CD8-positive, alpha-beta memory T cell (primary cell): ENCODE results near the gene NABP2. TPM values are rescaled to one million over a fixed set of nuclear protein-coding genes. Genes with fewer than 3 reads are reported as not detected.

ENCODE experiments used
- CTCF ChIA-PET: fragments of 350-600 bp; sonication (Branson Sonifier 250); formaldehyde crosslinking; loops from one replicate; lab custom pipeline; 2021; ENCODE audit warnings: antibody characterized with exemption; lab: Charles Lee
- POLR2A ChIA-PET: fragments of 350-600 bp; sonication (Branson Sonifier 250); formaldehyde crosslinking; loops from one replicate; lab custom pipeline; 2021; ENCODE audit warnings: antibody characterized with exemption; lab: Charles Lee
- DNase-seq, 5 donors: peaks; one replicate each; pipeline versions ENCODE4 v3.0.0 to v3.0.0-alpha.2; 2020 to 2022; ENCODE audit warnings: mixed read lengths in 1 of 5
- H3K27ac ChIP-seq: one replicate; pipeline ENCODE4 v1.7.0; 2013; ENCODE audit warnings: low read depth, mild to moderate bottlenecking, low read length, moderate library complexity
- H3K27me3 ChIP-seq: 2 replicates; pipeline ENCODE4 v1.7.0; 2013; ENCODE audit warnings: low read length, mild to moderate bottlenecking; ENCODE audit not compliant: insufficient read depth, poor library complexity, severe bottlenecking
- H3K36me3 ChIP-seq: 2 replicates; pipeline ENCODE4 v1.7.0; 2013; ENCODE audit warnings: mild to moderate bottlenecking, low read length, moderate library complexity; ENCODE audit not compliant: insufficient read depth
- H3K4me1 ChIP-seq: 2 replicates; pipeline ENCODE4 v1.7.0; 2013; ENCODE audit warnings: mild to moderate bottlenecking, low read length, moderate library complexity; ENCODE audit not compliant: insufficient read depth
- H3K4me3 ChIP-seq: 2 replicates; pipeline ENCODE4 v1.7.0; 2013; ENCODE audit warnings: mild to moderate bottlenecking, low read length
- H3K9me3 ChIP-seq: 2 replicates; pipeline ENCODE4 v1.7.0; 2013; ENCODE audit warnings: mild to moderate bottlenecking, low read length
- H3K27ac Mint-ChIP-seq, 8 donors: one replicate each; pipeline ENCODE4 v1.8.0; 2020 to 2021; ENCODE audit warnings: mixed read lengths in 8 of 8, mild to moderate bottlenecking in 6 of 8, inconsistent platforms in 3 of 8, moderate library complexity in 3 of 8
- H3K27me3 Mint-ChIP-seq, 2 donors: one replicate each; pipeline ENCODE4 v1.8.0; 2020 to 2021; ENCODE audit warnings: mixed read lengths in 2 of 2, mild to moderate bottlenecking in 1 of 2, moderate library complexity in 1 of 2
- H3K36me3 Mint-ChIP-seq, 3 donors: one replicate each; pipeline ENCODE4 v1.8.0; 2020 to 2021; ENCODE audit warnings: mixed read lengths in 3 of 3, inconsistent platforms in 1 of 3, mild to moderate bottlenecking in 1 of 3
- H3K4me1 Mint-ChIP-seq, 3 donors: one replicate each; pipeline ENCODE4 v1.8.0; 2020 to 2021; ENCODE audit warnings: mixed read lengths in 3 of 3, inconsistent platforms in 1 of 3, mild to moderate bottlenecking in 1 of 3
- H3K4me3 Mint-ChIP-seq, 7 donors: one replicate each; pipeline ENCODE4 v1.8.0; 2020 to 2021; ENCODE audit warnings: mixed read lengths in 7 of 7, mild to moderate bottlenecking in 6 of 7, moderate library complexity in 4 of 7, inconsistent platforms in 2 of 7
- H3K9me3 Mint-ChIP-seq, 5 donors: one replicate each; pipeline ENCODE4 v1.8.0; 2020 to 2022; ENCODE audit warnings: mixed read lengths in 5 of 5, mild to moderate bottlenecking in 3 of 5, moderate library complexity in 2 of 5, inconsistent platforms in 1 of 5
- polyA plus RNA-seq: library from polyadenylated mRNA; unstranded; fragments of 300-500 nt; fragmentation: Illumina TruSeq; gene quantifications from one replicate; pipeline ENCODE4 v1.2.3, GENCODE V29; 2021
- total RNA-seq, 2 experiments: library from RNA; stranded (reverse); gene quantifications; one replicate each; pipeline ENCODE4 v1.2.3, GENCODE V29; 2021

NABP2 gene
- total RNA-seq (100 to 1,000 TPM; 102 to 104 TPM), polyA plus RNA-seq (4.6 TPM)

DNA sequence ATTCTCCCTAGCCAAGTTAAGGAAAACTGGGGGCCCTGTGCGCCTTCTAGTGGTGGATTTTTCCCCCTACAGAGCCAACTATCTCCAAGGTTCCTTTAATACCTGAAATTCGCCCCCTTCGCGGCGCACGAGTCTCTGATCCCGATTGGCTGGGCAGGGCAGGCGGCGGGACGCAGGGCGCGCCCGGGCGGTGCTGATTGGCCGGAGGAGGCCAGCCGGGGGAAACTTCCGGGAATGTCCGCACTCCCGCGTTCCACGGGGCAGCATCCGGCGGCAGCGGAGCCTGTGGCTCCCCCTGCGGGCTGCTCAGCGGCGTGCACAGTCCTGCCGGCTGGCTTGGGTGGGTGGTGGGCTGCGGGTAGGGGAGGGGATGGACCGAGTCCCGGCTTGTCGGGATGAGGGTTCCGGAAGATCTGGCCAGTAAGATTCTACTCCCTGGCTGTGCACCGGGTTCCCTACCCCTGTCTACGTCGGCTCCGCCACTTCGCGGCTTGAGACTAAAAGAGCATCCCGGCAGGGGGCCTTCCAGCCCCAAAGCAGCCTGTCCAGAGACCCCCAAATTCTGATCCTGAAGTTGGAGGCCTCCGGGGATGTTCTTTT lies at the start of gene NABP2:
TSS of gene NABP2 (plus strand) at position 241 of the 600 bp plus-strand sequence. CDS start 515 bp downstream, outside the sequence.
- ChIA-PET POLR2A (interaction anchor here (1.0 kb wide), 1 partner anchor 35 kb away, joined by 3 read pairs; the partner anchor contains the start of gene SMARCC2), CTCF (interaction anchor here (1.4 to 3.1 kb wide), 2 partner anchors 18 to 98 kb away, joined by 3 to 13 read pairs; no protein-coding TSS in a partner anchor)
- no peaks in the 10 kb centered on the region for H3K36me3 ChIP-seq
- H3K9me3 Mint-ChIP-seq, result no peaks in the 10 kb centered on the region
- no peaks in the 10 kb centered on the region for H3K9me3 ChIP-seq
- H3K36me3 Mint-ChIP-seq, result peaks cover 0 to 30% (median 0%) of the 10 kb centered on the region in 3 donors
- peak within 1 kb of the TSS; percentile 67 for H3K4me3 ChIP-seq
- H3K27ac ChIP-seq, result peak within 1 kb of the TSS; percentile 62
- DNase-seq, result peak; percentile 90 to 94 (median 92)
- peak within 1 kb of the TSS; percentile 90 to 100 (median 100) for H3K27ac Mint-ChIP-seq
- peak within 1 kb of the TSS; percentile 86 to 99 (median 93) for H3K4me3 Mint-ChIP-seq
- H3K27me3 ChIP-seq, result no peaks in the 10 kb centered on the region
- peaks cover 34% of the 10 kb centered on the region for H3K4me1 ChIP-seq
- H3K4me1 Mint-ChIP-seq, result peaks cover 42 to 55% (median 53%) of the 10 kb centered on the region in 3 donors
- peaks cover 0 to 2% of the 10 kb centered on the region in 2 donors for H3K27me3 Mint-ChIP-seq

DNA sequence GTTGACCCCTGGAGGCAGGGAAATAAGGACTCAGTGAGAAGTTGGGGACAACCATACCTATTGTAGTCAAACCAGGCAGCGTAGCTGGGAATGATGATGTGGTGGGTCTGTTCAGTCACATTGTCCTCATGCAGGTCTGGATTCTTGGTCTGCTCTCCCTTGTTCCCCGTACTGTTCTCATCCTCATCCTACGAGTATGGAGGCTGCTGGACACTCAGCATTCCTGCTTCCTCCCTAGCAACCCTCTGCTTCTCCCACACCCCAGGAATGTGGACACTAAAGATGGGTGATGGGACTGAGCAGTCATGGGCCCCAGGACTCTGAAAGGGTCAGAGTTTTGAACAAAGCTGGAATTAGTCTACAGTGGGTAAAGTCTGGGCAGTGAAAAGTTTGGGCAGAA lies 45.8 kb upstream of the NABP2 start:
- H3K27ac Mint-ChIP-seq, result peak overlapping the region in 2 of 8 donors; percentile 42 to 83
- no peaks in the 10 kb centered on the region for H3K4me1 Mint-ChIP-seq
- CTCF ChIA-PET, result interaction anchor here (0.9 to 1.4 kb wide), 2 partner anchors 15 to 60 kb away, joined by 3 read pairs; partner anchors contain the start of gene ZC3H10
- no peaks in the 10 kb centered on the region for H3K4me1 ChIP-seq
- H3K9me3 ChIP-seq, result no peaks in the 10 kb centered on the region
- no peak overlapping the region for H3K4me3 Mint-ChIP-seq
- POLR2A ChIA-PET, result no interaction called here
- no peaks in the 10 kb centered on the region for H3K9me3 Mint-ChIP-seq
- no peaks in the 10 kb centered on the region for H3K27me3 ChIP-seq
- no peaks in the 10 kb centered on the region for H3K27me3 Mint-ChIP-seq
- peaks cover 0 to 83% (median 28%) of the 10 kb centered on the region in 3 donors for H3K36me3 Mint-ChIP-seq
- no peak overlapping the region for H3K27ac ChIP-seq
- H3K36me3 ChIP-seq, result peaks cover 63% of the 10 kb centered on the region
- no peak for DNase-seq
- no peak overlapping the region for H3K4me3 ChIP-seq

DNA sequence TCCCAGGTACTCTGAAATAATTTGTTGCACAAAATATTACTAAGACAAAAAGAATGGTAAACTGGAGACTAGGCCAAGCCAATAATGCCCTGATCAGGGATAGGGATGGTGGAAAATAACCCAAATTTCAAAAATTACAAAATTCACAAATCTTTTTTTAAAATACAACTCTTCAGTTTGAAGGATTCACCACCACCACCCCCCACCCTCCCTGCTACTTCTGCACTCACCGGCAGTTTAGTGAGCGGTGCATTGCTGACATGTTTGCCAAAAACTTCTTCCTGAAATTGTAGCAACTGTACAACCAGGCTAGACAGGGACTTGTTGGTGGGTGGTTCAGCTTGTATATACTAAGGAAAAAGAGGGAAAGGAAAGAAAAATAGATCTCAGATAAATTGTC lies 37.2 kb upstream of the NABP2 start:
- H3K36me3 Mint-ChIP-seq, result peaks cover 0 to 58% (median 9%) of the 10 kb centered on the region in 3 donors
- H3K27ac Mint-ChIP-seq, result peak overlapping the region in 6 of 8 donors; percentile 42 to 96 (median 74)
- Histone ChIP-seq H3K4me1 (peaks cover 25% of the 10 kb centered on the region), H3K9me3 (no peaks in the 10 kb centered on the region), H3K36me3 (peaks cover 34% of the 10 kb centered on the region), H3K4me3 (no peak overlapping the region), H3K27me3 (no peaks in the 10 kb centered on the region), H3K27ac (no peak overlapping the region)
- ChIA-PET CTCF (interaction anchor here (3.6 to 6.4 kb wide), 3 partner anchors 25 to 68 kb away, joined by 23 to 121 read pairs (median 101); partner anchors contain the start of genes ESYT1, RPL41 and ZC3H10), POLR2A (interaction anchor here (4.3 kb wide), 1 partner anchor 59 kb away, joined by 58 read pairs; the partner anchor contains the start of gene ESYT1)
- peaks cover 0 to 8% of the 10 kb centered on the region in 2 donors for H3K27me3 Mint-ChIP-seq
- peaks cover 31 to 43% (median 41%) of the 10 kb centered on the region in 3 donors for H3K4me1 Mint-ChIP-seq
- no peaks in the 10 kb centered on the region for H3K9me3 Mint-ChIP-seq
- DNase-seq, result no peak
- peak overlapping the region in 3 of 7 donors; percentile 19 to 87 (median 19) for H3K4me3 Mint-ChIP-seq

DNA sequence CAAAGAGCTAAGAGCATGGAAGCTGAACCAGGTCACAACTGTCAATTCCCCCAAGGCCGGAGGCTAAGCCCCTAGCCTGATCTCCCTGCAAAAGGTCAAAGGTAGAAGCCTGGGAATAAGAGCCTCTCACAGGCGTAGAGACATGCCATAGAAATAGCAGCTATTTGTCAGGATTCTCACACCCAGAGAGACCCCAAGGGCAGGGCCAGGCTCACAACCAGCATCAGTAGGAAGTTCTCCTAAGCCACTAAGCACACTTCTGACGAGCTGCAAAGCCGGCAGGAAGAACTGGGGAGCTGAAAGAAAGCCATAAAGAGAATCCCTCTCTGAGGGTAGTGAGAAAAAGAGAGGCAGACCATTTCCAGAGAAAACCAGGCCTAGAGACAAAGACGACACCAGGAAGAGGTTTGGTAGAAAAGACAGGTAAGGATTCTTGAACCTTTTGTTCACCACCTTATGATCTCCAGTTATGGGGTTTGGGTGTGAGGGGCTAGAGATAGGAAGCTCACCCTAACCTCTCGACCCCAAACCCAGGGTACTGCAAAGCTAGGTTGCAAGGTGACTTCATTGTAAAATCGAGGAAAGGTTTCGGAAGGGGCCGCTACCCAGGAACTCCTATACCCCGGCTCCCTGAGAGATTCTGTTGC lies 35.9 kb upstream of the NABP2 start:
- DNase-seq, result peak in 1 of 5 donors; percentile 27
- peaks cover 39 to 50% (median 48%) of the 10 kb centered on the region in 3 donors for H3K4me1 Mint-ChIP-seq

DNA sequence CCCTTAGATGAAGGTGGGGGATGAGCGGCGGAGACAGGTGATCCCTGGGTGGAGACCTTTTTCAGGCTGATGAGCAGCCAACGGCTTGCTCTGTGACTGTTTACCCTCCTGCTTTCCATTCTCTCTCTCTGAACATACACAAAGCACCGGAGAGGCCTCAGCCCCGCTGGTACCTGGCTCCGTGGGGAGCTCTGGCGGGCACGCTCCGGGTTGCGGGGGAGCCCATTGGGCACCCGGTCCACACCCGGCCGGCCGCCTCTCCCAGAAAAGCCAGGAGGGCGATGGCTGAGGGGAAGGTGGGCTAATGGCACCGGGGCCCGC lies 35.4 kb upstream of the NABP2 start:
- Mint-ChIP-seq H3K4me3 (peak overlapping the region; percentile 86 to 92 (median 88)), H3K27ac (peak overlapping the region; percentile 85 to 98 (median 92)), H3K36me3 (peaks cover 0 to 46% (median 7%) of the 10 kb centered on the region in 3 donors), H3K4me1 (peaks cover 40 to 54% (median 52%) of the 10 kb centered on the region in 3 donors), H3K27me3 (peaks cover 0 to 8% of the 10 kb centered on the region in 2 donors), H3K9me3 (no peaks in the 10 kb centered on the region)
- H3K27me3 ChIP-seq, result no peaks in the 10 kb centered on the region
- peak overlapping the region; percentile 75 for H3K27ac ChIP-seq
- POLR2A ChIA-PET, result interaction anchor here (1.1 to 4.8 kb wide), 10 partner anchors 28 to 450 kb away, joined by 3 to 60 read pairs (median 11); partner anchors contain the start of genes ESYT1, MYL6, MYL6B and PA2G4
- peak overlapping the region; percentile 46 for H3K4me3 ChIP-seq
- no peaks in the 10 kb centered on the region for H3K9me3 ChIP-seq
- H3K4me1 ChIP-seq, result peaks cover 31% of the 10 kb centered on the region
- peak in 2 of 5 donors; percentile 13 to 42 for DNase-seq
- CTCF ChIA-PET, result interaction anchor here (0.8 to 6.4 kb wide), 24 partner anchors 8 to 450 kb away, joined by 3 to 121 read pairs (median 8); partner anchors contain the start of genes CS, ESYT1, MYL6 and RNF41
- H3K36me3 ChIP-seq, result peaks cover 25% of the 10 kb centered on the region

More for the DNA sequence above, 35.9 kb upstream of the NABP2 start:
- ChIA-PET CTCF (interaction anchor here (1.1 to 6.4 kb wide), 12 partner anchors 13 to 276 kb away, joined by 3 to 121 read pairs (median 16); partner anchors contain the start of genes ESYT1, MYL6, RNF41 and RPL41), POLR2A (interaction anchor here (0.9 to 4.8 kb wide), 7 partner anchors 27 to 142 kb away, joined by 3 to 60 read pairs (median 11); partner anchors contain the start of genes ESYT1, MYL6B, PA2G4 and RNF41)
- H3K4me1 ChIP-seq, result peaks cover 31% of the 10 kb centered on the region
- H3K4me3 ChIP-seq, result peak overlapping the region; percentile 46
- H3K27me3 ChIP-seq, result no peaks in the 10 kb centered on the region
- H3K27ac ChIP-seq, result peak overlapping the region; percentile 75
- H3K9me3 ChIP-seq, result no peaks in the 10 kb centered on the region
- H3K36me3 Mint-ChIP-seq, result peaks cover 0 to 50% (median 7%) of the 10 kb centered on the region in 3 donors
- H3K27ac Mint-ChIP-seq, result peak overlapping the region; percentile 85 to 98 (median 92)
- no peaks in the 10 kb centered on the region for H3K9me3 Mint-ChIP-seq
- peak overlapping the region; percentile 86 to 92 (median 88) for H3K4me3 Mint-ChIP-seq
- peaks cover 0 to 8% of the 10 kb centered on the region in 2 donors for H3K27me3 Mint-ChIP-seq
- H3K36me3 ChIP-seq, result peaks cover 29% of the 10 kb centered on the region

DNA sequence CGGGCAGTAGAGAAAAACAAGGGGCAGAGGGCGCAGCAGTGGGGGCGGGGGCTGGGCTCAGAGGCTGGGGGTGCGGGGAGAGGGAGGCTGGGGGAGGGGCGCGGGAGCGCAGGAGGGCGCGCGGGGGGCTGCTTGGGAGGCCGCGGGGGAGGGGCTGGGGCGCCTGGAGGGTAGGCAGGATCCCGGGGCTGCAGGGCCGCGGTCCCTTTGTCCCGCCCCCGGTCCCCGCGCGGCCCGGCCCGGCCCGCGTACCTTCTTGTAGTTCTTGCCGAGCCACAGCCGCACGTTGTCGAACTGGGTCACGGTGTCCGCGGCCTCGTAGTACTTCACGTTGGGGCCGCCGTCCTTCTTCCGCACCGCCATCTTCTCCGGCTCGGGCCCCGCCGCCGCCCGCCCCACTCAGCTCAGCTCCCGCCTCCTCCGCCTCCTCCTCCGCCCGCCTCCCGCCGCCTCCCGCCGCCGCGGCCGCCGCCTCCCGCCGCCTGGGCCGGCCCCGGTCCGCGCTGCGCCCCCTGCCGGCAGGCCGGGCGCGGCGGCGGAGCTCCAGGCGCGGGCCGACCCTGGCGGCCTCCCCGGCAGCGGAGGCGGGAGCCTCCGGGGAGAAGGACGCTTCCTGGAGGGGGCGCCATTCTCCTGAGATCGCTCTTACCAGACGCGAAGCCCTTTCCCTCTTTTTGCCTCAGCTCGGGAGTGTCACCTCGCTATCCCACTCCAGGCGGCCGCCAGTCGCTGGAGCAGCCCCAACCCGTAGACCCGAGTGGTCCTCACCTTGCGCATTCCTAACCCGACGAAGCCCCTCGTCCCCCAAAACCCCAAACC lies 34.8 kb upstream of the NABP2 start, which contains the start of gene SMARCC2:
TSS of gene SMARCC2 (minus strand) at position 385 of the 819 bp plus-strand sequence. CDS start at position 363, 22 bp downstream.
- peak within 1 kb of the TSS; percentile 84 for H3K27ac ChIP-seq
- H3K27me3 ChIP-seq, result no peaks in the 10 kb centered on the region
- CTCF ChIA-PET, result interaction anchor here (0.7 to 6.4 kb wide), 54 partner anchors 8 to 453 kb away, joined by 3 to 121 read pairs (median 5); partner anchors contain the start of genes ANKRD52, CNPY2, CS and ESYT1
- peaks cover 20% of the 10 kb centered on the region for H3K36me3 ChIP-seq
- no peaks in the 10 kb centered on the region for H3K9me3 Mint-ChIP-seq
- H3K4me1 Mint-ChIP-seq, result peaks cover 40 to 54% (median 52%) of the 10 kb centered on the region in 3 donors
- H3K4me3 Mint-ChIP-seq, result peak within 1 kb of the TSS; percentile 92 to 99 (median 97)
- H3K4me1 ChIP-seq, result peaks cover 31% of the 10 kb centered on the region
- POLR2A ChIA-PET, result interaction anchor here (0.5 to 4.8 kb wide), 23 partner anchors 9 to 473 kb away, joined by 3 to 60 read pairs (median 5); partner anchors contain the start of genes CD63, CNPY2, ESYT1 and MYL6
- DNase-seq, result peak; percentile 80 to 90 (median 84)
- H3K27me3 Mint-ChIP-seq, result peaks cover 0 to 8% of the 10 kb centered on the region in 2 donors
- peak within 1 kb of the TSS; percentile 93 to 100 (median 98) for H3K27ac Mint-ChIP-seq
- no peaks in the 10 kb centered on the region for H3K9me3 ChIP-seq
- peak within 1 kb of the TSS; percentile 95 for H3K4me3 ChIP-seq
- peaks cover 0 to 40% (median 5%) of the 10 kb centered on the region in 3 donors for H3K36me3 Mint-ChIP-seq
